GM23338 (cell line): ENCODE data around the gene SERPINA9. TPM values are rescaled to one million over a fixed set of nuclear protein-coding genes. Genes with fewer than 3 reads are reported as not detected.

Experiments
- ATAC-seq: fragments of 200-7000 bp; cut with Tn5 transposase; 3 replicates; pipeline ENCODE4 v1.9.1; 2020
- DNase-seq: peaks from one replicate; pipeline ENCODE4 v3.0.0-alpha.2; 2015; ENCODE audit warnings: low spot score
- H2AFZ ChIP-seq: fragments of 200-600 bp; sonication (generic); 2 replicates; pipeline ENCODE4 v1.8.0; 2016; ENCODE audit warnings: antibody characterized with exemption, mild to moderate bottlenecking, moderate library complexity
- H3F3A ChIP-seq: fragments of 200-600 bp; sonication (generic); replicated peaks from 2 replicates; pipeline ENCODE4 v1.8.0; 2017; ENCODE audit warnings: antibody characterized with exemption, mixed run types, low read depth
- H3K27ac ChIP-seq: fragments of 200-600 bp; sonication (generic); 2 replicates; pipeline ENCODE4 v1.6.1; 2016; ENCODE audit warnings: low read depth
- H3K27me3 ChIP-seq: fragments of 200-600 bp; sonication (generic); 2 replicates; pipeline ENCODE4 v1.8.0; 2016; ENCODE audit warnings: mild to moderate bottlenecking, mixed run types, moderate library complexity; ENCODE audit not compliant: insufficient read depth
- H3K36me3 ChIP-seq: fragments of 200-600 bp; sonication (generic); 2 replicates; pipeline ENCODE4 v1.8.0; 2016; ENCODE audit warnings: mild to moderate bottlenecking; ENCODE audit not compliant: insufficient read depth
- H3K4me1 ChIP-seq: fragments of 200-600 bp; sonication (generic); 2 replicates; pipeline ENCODE4 v1.8.0; 2016; ENCODE audit warnings: mild to moderate bottlenecking, moderate library complexity; ENCODE audit not compliant: insufficient read depth
- H3K4me2 ChIP-seq: fragments of 200-600 bp; sonication (generic); 2 replicates; pipeline ENCODE4 v1.7.1; 2017; ENCODE audit warnings: mixed run types
- H3K4me3 ChIP-seq: fragments of 200-600 bp; sonication (generic); 2 replicates; pipeline ENCODE4 v1.6.1; 2016; ENCODE audit warnings: mixed run types
- H3K79me2 ChIP-seq: fragments of 200-600 bp; sonication (generic); replicated peaks from 2 replicates; pipeline ENCODE4 v1.8.0; 2017; ENCODE audit warnings: mild to moderate bottlenecking; ENCODE audit not compliant: insufficient read depth
- H3K9me2 ChIP-seq: fragments of 200-600 bp; sonication (generic); 2 replicates; pipeline ENCODE4 v1.8.0; 2017; ENCODE audit not compliant: insufficient read depth
- H4K20me1 ChIP-seq: fragments of 200-600 bp; sonication (generic); replicated peaks from 2 replicates; pipeline ENCODE4 v1.8.0; 2017; ENCODE audit warnings: mild to moderate bottlenecking; ENCODE audit not compliant: insufficient read depth
- H3K27ac Mint-ChIP-seq: 2 replicates; pipeline ENCODE4 v1.8.0; 2020; ENCODE audit warnings: inconsistent platforms, mild to moderate bottlenecking, moderate library complexity, mixed read lengths
- H3K27me3 Mint-ChIP-seq: 3 replicates; pipeline ENCODE4 v1.8.0; 2022; ENCODE audit warnings: low read depth, mild to moderate bottlenecking, moderate library complexity, mixed read lengths, inconsistent platforms; ENCODE audit not compliant: insufficient read depth, poor library complexity
- H3K36me3 Mint-ChIP-seq: 3 replicates; pipeline ENCODE4 v1.8.0; 2021; ENCODE audit warnings: low read depth, mild to moderate bottlenecking, inconsistent platforms, moderate library complexity, mixed read lengths
- H3K4me1 Mint-ChIP-seq: 3 replicates; pipeline ENCODE4 v1.8.0; 2020; ENCODE audit warnings: mild to moderate bottlenecking, inconsistent platforms, mixed read lengths
- H3K4me3 Mint-ChIP-seq: 3 replicates; pipeline ENCODE4 v1.8.0; 2021; ENCODE audit warnings: moderate library complexity, mild to moderate bottlenecking, inconsistent platforms, mixed read lengths
- H3K9me3 Mint-ChIP-seq: 3 replicates; pipeline ENCODE4 v1.8.0; 2020; ENCODE audit warnings: moderate library complexity, mild to moderate bottlenecking, inconsistent platforms, mixed read lengths
- CREB1 ChIP-seq: fragments of 250-450 bp; sonication (Bioruptor Pico); IDR thresholded peaks from 2 replicates; pipeline ENCODE4 v1.5.0; 2020; ENCODE audit warnings: low read depth, mild to moderate bottlenecking, moderate library complexity
- EZH2phosphoT487 ChIP-seq: fragments of 200-600 bp; sonication (generic); IDR thresholded peaks from one replicate; pipeline ENCODE4 v1.8.1; 2018; ENCODE audit warnings: antibody characterized with exemption; ENCODE audit not compliant: unreplicated experiment
- JUNB ChIP-seq: IDR thresholded peaks from one replicate; pipeline ENCODE4 v1.6.1; 2016; ENCODE audit warnings: antibody characterized with exemption; ENCODE audit not compliant: unreplicated experiment
- NANOG ChIP-seq: IDR thresholded peaks from 2 replicates; pipeline ENCODE4 v1.6.1; 2016; ENCODE audit warnings: antibody characterized with exemption, borderline replicate concordance
- POLR2AphosphoS5 ChIP-seq: IDR thresholded peaks from 2 replicates; pipeline ENCODE4 v1.6.1; 2016; ENCODE audit warnings: antibody characterized with exemption, low read depth
- STAT1 ChIP-seq: IDR thresholded peaks from one replicate; pipeline ENCODE4 v1.6.1; 2016; ENCODE audit warnings: antibody characterized with exemption; ENCODE audit not compliant: unreplicated experiment
- ZNF114 ChIP-seq: fragments of 250-450 bp; sonication (Bioruptor Pico); IDR thresholded peaks from 2 replicates; pipeline ENCODE4 v1.5.0; 2020; ENCODE audit warnings: mild to moderate bottlenecking, moderate library complexity
- ZNF331 ChIP-seq: fragments of 250-450 bp; sonication (Bioruptor Pico); IDR thresholded peaks from 2 replicates; pipeline ENCODE4 v1.5.0; 2020; ENCODE audit warnings: low read depth, mild to moderate bottlenecking, moderate library complexity
- ZNF462 ChIP-seq: fragments of 250-450 bp; sonication (Bioruptor Pico); IDR thresholded peaks from 2 replicates; pipeline ENCODE4 v1.5.0; 2020; ENCODE audit warnings: mild to moderate bottlenecking, moderate library complexity
- polyA plus RNA-seq: library from polyadenylated mRNA; unstranded; fragments of >200 nt; fragmentation: Nextera tagmentation; extraction: Ambion mirVana; gene quantifications from 2 replicates; pipeline ENCODE4 v1.2.1, GENCODE V29; 2016
- total RNA-seq: library from RNA; depleted of rRNA; stranded (reverse); fragments of >200 nt; shearing (Covaris generic); gene quantifications from 2 replicates; pipeline ENCODE4 v1.2.3, GENCODE V29; 2014

Gene SERPINA9
- total and polyA plus RNA-seq, 2 experiments from 2014 or later = not detected

- TF ChIP-seq ZNF462 (CRISPR knock-in tag) = no peak
- TF ChIP-seq NANOG = no peak
- TF ChIP-seq EZH2phosphoT487 = no peak
- no peak for TF ChIP-seq JUNB
- no peak for TF ChIP-seq ZNF114 (CRISPR knock-in tag)
Observed at GRCh38 chr14:94480809-94481208, 4.8 kb upstream of the SERPINA9 start (continued).

DNA sequence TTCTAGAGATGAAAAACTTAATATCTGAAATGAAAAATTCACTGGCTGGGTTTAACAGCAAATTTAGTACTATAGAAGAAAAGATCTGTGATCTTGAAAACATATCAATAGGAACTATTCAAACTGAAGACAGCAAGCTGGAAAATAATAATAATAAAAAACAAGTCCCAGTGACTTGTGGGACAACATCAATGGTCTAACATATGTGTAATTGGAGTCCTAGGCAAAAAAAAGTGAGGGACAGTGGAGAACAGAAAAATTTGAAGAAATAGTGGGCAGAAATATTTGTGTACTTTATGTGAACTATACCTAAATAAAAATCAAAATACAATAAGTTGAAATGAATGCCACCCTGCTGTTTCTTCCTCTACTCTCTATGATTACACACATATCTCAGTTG is 2.4 kb upstream of the SERPINA9 start:
- no peak overlapping the region for H3K4me2 ChIP-seq
- no peaks in the 10 kb centered on the region for H4K20me1 ChIP-seq
- Mint-ChIP-seq H3K27ac (no peak overlapping the region), H3K9me3 (peaks cover 29% of the 10 kb centered on the region), H3K27me3 (peaks cover 10% of the 10 kb centered on the region), H3K4me3 (no peak overlapping the region), H3K4me1 (no peaks in the 10 kb centered on the region), H3K36me3 (peaks cover 16% of the 10 kb centered on the region; the same call in 2 of the 3 replicates)
- no peak overlapping the region for H3K4me3 ChIP-seq
- H3K36me3 ChIP-seq = no peaks in the 10 kb centered on the region
- H3F3A ChIP-seq = no peaks in the 10 kb centered on the region
- no peak overlapping the region for H3K27ac ChIP-seq
- ATAC-seq (no peak), DNase-seq (peak; percentile 7)
- no peaks in the 10 kb centered on the region for H3K9me2 ChIP-seq
- no peaks in the 10 kb centered on the region for H3K27me3 ChIP-seq
- no peaks in the 10 kb centered on the region for H3K79me2 ChIP-seq
- no peak overlapping the region for H2AFZ ChIP-seq
- no peaks in the 10 kb centered on the region for H3K4me1 ChIP-seq
- TF ChIP-seq ZNF331 (no peak), POLR2AphosphoS5 (no peak), CREB1 (CRISPR knock-in tag) (no peak), ZNF114 (CRISPR knock-in tag) (no peak), STAT1 (no peak)
